Lung microvascular endothelial cell (primary cell): ENCODE data around the gene MMP24. TPM values are rescaled to one million over a fixed set of nuclear protein-coding genes. Genes with fewer than 3 reads are reported as not detected.
A peak's percentile ranks its signal among the peaks of the same experiment; 100 is the strongest.

Experiments
- DNase-seq, 2 donors: peaks; one replicate each; pipeline versions ENCODE4 v3.0.0 to v3.0.0-alpha.2; 2010; ENCODE audit warnings: low read depth in 2 of 2
- total RNA-seq: library from RNA; depleted of rRNA; stranded (reverse); fragments of >200 nt; gene quantifications from 2 replicates; pipeline ENCODE4 v1.2.1, GENCODE V29; 2014

Gene MMP24
- total RNA-seq, 1 donor from 2014 or later: 0.20 TPM

DNA sequence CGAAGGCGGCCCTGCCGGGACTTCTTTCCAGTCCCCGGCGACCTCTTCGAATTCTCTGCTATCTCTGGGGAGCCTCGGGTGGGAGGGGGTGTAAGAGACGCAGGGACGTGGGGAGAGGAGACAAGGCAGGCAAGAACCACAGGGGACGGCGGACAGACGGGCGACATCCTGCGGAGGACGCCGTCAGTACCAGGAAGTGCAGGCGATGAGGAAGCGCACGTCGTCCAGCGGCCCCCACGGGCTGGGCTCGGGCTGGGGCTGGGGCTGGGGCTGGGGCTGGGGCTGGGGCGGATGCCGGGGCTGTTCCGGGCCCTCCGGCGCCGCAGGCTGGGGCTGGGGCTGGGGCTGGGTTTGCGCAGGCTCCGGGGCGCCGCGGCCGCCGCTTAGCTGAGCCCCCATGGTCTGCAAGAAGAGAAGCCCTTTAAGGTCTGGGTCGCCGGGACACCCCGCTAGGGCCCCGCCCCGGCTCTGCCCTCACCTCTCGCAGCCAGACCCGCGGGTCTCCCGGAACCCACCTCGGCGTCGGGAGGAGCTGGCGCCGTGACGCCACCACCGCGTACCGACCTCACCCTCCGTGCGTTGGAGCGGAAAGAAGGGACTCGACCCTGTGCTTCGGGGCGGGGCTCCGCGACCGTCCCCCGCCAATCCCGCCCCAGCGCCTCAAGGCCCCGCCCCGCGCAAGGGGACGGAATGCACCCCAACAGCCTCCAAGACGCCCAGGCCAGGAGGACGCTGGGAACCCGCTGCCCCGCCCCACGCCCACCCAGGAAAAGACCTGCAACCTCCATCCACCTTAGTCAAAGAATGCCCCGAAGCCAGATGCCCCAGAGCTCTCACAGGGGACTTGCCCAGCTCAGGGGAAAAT lies 51.3 kb downstream of the MMP24 start, which contains the start of gene MMP24OS:
MMP24OS (minus strand) TSS at position 592 of the 865 bp plus-strand sequence; CDS start at position 399, 193 bp downstream.
- peak; percentile 84 to 90 for DNase-seq

DNA sequence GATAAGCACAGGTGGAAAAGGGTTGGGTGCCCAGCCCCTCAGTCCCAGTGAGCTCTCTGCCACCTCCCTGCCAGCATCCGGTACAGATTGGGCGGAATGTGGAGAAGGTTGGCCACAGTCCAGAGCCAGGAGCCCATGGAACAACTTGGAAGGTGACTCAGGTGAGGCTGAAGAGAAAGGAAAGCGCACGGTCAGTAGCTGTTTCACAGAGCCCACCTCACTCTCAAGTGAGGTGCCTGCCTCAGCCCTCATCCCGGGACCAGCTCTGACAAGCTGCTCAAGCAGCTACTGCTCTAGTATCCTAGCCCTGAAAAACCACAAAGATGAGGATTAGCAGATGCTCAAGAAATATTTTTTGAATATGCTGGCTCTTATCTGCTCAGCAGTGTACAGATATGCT lies 52.5 kb downstream of the MMP24 start:
- DNase-seq: no peak

DNA sequence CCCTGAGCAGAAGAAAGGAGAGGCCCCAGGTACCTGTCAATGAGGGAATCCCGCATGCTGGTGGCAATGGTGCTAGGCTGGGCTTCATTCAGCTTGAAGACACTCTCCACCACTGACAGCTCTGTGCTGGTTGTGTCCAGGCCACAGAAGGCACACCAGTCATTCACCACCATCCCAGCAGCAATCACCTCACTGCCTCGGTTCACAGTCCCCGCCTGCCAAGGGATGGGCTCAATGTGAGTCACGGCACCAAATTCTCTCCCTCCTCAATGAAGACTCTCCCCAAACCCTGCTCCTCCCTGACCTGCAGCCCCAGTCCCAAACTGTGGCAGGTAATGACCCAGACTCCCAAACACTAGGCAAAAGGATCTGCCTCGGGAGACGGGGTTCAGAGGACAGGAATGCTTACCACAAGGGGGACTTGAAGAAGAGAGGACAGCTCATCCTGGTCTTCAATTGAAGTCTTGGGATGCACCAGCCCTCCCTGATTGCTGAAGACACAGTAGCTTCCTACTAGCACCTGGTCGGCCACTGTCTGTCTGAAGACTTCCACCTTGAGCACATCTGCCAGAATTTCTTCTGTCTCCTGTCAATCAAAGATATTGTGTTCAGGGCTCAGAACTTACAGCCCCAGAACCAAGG lies 53.2 kb downstream of the MMP24 start:
- no peak for DNase-seq

DNA sequence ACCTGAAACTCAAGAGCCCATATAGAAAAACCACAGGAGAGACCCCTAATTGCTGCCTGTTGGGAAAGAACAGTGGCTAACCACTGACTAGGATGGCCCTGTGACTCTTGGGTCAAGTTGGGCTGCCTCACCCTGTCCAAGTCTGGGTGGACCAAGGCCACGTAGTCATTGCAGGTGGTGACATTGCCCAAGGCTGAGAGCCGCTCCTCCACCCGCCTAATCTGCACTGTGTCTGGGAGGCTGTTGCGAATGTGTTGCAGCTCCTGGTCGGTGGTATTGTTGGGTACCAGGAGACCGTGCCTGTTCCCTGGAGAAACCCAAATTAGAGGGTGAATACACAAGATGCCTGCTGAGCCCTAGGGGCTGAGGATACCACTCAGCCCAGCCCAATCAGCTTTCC lies 54.0 kb downstream of the MMP24 start:
- no peak for DNase-seq

DNA sequence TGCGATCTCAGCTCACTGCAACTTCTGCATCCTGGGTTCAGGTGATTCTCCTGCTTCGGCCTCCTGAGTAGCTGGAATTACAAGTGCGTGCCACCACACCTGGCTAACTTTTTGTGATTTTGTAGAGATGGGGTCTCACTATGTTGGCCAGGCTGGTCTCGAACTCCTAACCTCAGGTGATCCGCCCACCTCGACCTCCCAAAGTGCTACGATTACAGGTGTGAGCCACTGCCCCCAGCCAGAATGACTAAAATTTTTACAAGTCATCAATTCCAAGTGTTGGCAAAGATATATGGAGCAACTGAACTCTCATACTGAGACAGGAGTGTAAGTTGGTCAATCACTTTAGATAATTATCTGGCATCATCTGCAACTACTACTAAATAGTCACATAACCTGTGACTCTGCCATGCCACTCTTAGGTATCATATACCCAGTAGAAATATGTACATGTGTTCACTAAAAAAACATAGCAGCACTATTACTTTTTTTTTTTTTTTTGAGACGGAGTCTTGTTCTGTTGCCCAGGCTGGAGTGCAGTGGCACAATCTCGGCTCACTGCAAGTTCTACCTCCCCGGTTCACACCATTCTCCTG lies 55.1 kb downstream of the MMP24 start:
- no peak for DNase-seq

DNA sequence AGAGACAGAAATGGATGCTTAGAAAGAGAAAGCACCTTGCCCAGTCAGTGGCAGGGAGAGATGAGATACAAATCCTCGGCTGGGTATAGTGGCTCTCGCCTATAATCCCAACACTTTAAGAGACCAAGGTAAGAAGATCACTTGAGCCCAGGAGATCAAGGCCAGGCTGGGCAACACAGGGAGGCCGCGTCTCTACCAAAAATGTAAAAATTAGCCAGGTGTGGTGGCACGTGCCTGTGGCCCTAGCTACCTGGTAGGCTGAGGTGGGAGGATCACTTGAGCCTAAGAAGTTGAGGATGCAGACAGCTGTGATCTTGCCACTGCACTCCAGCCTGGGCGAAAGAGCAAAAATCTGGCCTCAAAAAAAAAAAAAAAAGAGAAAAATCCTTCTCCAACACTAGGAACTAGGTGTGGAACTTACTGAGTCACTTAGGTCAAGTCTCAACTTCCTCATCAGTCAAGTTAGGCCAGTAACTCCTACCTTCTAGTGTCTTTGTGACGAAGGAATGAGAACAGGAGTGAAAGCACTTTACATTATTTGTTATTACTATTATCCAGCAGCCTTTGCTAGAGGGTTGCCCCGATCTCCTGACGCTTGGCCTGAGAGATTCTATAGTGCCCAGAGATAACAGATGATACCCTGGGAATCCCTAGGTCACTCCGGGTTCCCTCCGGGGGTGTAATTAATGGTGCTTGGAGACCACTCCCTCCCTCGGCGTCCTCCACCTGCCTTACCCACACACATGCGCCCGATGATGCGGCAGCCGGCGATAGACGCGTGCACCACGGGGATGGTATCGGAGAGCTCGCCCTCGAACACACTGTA lies 57.2 kb downstream of the MMP24 start:
- DNase-seq: peak in 1 of 2 donors; percentile 47

DNA sequence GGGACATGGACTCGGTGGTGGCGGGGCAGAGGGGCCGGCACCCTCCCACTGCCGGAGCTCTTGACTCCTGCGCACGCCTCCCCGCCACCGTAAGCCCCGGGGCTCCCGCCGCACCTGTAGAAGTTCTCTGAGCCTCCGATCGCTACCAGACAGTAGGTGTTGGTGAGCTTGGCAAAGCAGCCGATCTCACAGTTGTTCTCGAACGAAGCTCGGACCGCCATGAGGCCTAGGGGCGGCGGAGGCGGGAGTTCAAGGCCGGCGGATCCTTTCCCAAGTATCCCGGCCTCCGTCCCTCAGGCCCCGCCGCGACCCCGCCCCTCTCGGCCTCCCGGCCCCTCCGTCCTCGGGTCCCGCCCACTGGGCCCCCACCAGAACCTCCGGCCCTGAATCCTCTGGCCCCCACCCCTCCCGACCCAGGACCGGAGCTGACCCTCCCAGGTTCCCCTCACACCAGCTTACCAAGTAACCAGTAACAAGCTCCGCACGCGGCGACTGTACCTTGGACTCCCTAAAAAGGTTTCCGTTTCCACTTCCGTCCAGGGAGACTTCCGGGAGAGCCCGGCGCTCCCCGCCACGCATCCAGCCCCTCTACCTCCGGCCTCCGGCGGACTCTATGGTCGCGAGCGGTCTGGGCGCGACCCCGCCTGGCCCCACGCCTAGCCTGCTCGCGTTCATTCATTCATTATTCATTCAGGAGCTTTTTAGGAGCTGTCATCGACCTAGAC lies 57.9 kb downstream of the MMP24 start, which contains the start of gene EIF6:
EIF6 (minus strand) TSS at position 506 of the 725 bp plus-strand sequence; CDS start at position 221, 285 bp downstream.
- peak; percentile 82 for DNase-seq

DNA sequence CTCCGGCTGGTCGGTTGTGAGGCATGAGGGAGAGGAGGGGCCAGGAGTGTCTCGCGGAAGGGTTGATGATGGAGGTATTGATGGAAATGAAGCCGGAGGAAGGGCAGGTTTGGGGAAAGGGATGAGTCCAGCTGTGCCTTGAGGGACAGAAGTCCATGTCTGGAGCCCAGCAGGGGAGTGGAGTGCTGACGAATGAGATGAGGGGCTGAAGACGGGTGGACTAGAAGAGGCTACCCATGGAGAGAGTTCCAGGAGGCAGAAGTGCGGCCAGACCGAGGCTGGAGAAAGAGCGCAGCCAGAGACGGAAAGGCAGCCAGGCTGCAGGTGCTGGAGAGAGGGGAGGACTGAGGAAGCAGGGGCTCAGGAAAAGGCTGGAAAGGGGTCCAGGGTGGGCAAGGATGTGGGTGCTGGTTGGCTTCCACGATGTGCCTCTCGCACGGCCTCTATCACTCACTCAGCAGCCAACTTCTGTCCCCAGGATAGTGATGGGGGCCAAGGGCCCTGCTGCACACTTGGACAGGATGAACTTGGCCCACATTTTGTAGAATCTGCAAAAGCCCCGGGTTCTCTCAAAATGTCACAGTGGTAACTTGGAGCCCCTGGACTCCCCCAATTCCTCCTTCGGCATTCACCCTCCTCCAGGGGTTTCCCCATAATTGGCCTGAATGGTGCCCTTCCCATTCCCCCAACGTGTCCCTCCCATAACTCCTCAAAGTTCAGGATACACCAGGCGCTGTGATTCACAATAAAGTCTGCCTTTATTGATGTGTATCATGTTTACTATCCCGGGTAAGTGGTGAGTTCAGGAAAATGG lies 58.7 kb downstream of the MMP24 start:
- DNase-seq: no peak

DNA sequence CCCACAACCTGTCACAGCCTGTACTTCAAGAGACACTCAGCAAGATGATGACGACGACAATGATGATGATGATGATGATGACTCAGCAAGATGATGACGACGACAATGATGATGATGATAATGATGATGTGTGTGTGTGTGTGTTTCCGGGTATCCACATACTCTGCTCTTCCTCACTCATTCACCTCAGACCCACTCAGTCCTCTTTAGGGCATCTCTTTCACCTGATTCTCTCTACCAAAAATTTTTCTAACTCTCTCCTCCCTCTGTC lies 59.3 kb downstream of the MMP24 start:
- no peak for DNase-seq

DNA sequence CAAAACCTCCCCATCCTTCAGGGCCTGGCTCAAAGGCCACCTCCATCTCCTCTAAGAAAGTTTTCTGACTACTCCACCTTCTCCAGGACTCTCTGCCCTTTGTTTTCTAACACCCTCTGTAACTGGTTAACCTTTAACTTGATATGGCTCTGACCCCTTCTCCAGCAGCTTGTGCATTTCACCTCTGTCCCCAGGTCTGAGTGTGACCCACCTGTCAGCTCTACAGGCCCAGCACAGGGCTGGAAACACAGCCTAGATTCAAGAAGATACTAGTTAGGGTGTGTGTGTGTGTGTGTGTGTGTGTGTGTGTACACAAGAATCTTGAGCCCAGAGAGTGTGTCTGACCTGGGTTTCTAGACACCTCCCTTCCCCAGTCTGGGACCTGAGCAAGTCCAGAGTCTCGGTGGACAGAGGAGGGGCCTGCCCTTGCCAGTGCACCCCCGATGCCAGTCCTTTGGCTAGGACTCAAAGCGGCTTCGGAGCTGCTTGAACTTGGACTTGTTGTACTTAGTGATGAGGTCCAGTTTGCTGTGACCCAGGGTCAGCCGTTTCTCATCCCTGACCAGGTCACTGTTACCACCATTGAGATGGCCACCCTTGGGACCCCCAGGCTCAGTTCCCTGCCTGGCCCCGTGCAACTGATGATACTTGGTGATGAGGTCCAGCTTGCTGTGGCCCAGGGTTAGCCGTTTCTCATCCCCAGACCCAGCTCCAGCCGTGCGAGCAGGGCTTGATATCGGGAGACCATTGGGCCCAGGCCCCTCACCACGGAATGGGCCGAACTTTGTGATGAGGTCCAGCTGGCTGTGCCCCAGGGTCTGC lies 59.8 kb downstream of the MMP24 start:
- DNase-seq: no peak

DNA sequence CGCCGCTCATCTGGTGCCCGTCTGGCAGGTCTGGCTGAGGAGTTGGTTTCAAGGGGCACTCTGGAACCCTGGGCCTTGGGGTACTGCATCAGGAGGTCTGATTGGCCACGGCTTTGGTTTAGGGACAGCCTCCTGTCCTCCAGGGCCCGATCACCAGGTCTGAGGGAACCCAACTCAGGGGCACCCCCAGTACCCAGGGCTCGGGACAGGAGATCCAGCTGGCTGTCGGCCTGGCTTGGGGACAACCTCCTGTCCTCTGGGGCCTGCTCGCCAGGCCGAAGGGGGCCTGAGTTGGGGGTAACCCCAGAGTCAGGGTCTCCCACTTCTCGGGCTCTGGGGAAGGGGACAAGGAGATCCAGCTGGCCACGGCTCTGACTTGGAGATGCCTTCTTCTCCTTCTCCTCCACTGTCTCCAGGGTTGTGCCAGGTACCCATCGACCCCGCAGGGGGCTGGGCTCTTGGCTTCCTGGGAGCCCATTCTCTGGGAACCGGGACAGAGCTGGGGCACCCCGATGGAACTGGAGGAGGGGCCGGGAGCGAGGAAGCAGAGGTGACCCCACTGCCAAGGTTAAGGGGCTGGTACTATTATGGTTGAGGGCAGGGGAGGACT lies 60.5 kb downstream of the MMP24 start:
- no peak for DNase-seq

DNA sequence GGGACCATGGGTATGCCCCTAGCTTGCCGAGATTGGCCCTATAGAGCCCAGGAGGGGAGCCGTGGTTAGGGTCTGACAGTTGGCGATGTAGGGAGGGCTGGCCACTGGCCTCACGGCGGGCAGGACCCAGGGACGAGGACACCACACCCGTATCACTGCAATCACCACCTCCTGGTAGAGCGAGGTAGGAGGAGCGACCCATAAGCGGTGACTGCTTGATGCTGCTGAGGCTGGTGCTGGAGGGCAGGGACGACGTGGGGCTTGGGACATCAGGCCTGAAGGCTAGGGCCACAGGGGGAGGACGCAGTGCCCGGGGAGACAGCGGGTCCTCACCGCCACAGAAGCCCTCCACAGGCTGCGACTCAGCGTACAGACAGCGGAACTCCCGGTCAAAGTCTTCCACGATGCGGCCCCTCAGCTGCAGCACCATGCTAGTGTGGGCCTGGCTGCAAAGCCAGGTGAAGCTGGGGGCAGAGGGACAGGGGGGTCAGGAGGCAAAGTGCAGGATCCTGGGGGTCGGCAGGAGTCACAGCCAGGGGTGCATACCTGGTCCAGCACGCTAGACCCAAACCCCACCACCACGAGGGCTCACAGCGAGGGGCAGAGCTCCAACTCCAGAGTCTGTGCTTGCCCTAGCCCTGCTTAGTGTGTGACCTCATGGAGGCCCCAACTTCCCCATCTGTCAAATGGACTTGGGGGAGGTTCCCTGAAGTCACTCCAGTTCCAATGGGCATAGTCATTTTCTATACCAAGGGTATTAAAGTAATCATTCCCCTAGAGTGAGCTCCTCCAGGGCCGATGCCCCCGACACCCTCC lies 61.2 kb downstream of the MMP24 start:
- DNase-seq: no peak

DNA sequence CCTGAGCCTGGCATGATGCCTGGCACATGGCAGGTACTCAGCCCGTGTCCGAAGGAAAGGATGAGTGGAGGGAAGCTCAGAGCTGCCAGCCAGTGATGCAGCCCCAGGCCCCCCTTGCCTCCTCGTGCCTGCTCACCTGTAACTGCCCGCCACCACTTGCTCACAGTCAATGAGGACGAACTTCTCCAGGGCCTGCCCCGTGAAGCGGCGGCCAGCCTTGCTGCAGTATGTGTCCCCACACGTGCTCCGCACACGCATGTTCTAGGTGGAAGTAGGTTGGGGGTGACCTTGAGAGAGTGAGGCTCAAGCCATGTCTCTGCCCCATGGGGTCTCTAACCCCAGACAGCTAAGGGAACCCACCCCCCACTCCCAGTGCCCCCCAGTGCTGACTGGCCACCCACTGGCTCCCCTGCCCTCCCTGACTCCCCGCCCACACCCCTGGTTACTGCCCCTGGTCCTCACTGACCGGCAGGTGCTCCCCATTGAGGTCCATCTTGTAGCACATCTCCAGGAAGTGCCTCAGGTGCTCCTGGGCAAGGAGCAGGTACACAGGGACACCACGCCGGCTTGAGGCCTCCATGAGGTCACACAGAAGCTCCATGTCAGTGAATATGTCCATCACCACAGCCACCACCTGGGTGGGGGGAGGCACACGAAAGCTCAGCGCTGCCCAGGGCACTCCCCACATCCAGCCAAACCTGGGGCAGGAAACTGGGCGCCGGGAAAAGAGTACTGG lies 62.0 kb downstream of the MMP24 start:
- DNase-seq: no peak

DNA sequence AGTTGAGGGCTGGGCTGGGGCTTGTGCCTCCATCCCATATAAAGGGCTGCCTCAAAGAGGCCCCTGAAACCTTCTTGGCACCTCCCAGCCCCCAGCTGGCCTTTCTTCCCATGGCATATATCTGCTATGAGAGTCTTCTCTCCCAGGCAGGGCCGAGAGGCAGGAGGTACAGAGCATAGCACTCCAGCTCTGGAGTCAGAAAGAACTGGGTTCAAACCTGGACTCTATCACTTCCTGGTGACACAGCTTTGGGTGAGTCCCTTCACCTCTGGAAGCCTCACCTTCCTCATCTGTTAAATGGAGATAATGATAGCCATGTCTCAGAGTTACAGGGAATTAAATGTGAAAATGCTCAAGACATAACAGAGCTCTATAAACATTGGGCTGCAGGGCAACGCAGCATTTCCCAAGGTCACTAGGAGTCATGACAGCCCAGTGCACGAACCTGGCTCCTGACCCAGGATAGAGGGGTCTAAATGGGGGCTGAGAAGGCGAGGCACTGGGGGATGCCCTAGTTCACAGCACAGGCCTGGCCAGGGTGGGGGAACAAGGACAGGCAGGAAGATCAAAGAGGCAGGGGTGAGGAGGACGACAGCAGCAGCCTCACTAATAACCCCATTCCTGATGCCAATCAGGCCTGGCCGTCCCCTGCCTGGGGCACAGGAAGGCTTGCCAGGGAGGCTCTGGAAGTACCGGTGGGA lies 63.8 kb downstream of the MMP24 start:
- no peak for DNase-seq

DNA sequence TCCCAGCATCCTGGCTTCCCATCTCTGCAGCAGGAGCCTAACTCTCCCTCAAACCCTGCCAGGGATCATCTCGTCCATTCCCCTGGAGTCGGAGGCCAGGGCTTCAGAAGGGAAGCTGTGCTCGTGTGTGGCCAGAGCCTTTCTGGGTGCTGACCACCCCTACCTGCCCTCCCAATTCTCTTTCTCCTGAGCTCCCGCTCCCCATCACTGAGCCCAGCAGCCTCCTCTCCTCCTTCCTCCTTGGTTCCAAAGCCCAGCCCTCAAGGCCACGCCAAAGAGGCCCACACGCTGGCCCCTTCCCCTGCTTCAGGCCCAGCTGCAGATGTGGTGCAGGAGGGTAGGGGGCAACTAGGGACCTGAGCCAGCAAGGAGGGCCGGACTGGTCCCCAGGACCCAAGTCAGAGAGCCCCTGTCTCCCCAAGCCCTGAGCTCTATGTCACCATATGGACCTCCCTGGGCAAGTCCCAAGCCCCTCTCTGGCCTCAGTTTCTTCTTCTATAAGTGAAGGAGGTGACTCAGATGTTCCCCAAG lies 64.5 kb downstream of the MMP24 start:
- DNase-seq: no peak
